ENCODE results near the gene CD81. TPM values are rescaled to one million over a fixed set of nuclear protein-coding genes. Genes with fewer than 3 reads are reported as not detected.

CD81 gene
- total and polyA plus RNA-seq, 2 donors = 59.8 to 179 TPM

- no peak overlapping the region for H3K27ac ChIP-seq (ENCODE audit: low read depth in 1 of 2, low read length in 1 of 2)
- H3K27me3 ChIP-seq (ENCODE audit: control insufficient read depth in 2 of 2, insufficient read depth in 1 of 2, low read length in 1 of 2) = no peaks in the 10 kb centered on the region
- no peak overlapping the region for H3K4me3 ChIP-seq (ENCODE audit: low read length in 2 of 2)
- no peak for DNase-seq (ENCODE audit: low read depth in 6 of 9, low spot score in 9 of 9)
- H3K36me3 ChIP-seq (ENCODE audit: control insufficient read depth in 2 of 2, insufficient read depth in 2 of 2, low read length in 1 of 2) = no peaks in the 10 kb centered on the region
- peaks cover 0 to 4% of the 10 kb centered on the region in 2 donors for H3K9me3 ChIP-seq (ENCODE audit: control insufficient read depth in 2 of 2, insufficient read depth in 1 of 2, low read length in 1 of 2)
- no peaks in the 10 kb centered on the region for H3K4me1 ChIP-seq (ENCODE audit: control insufficient read depth in 2 of 2, insufficient read depth in 2 of 2, low read length in 2 of 2)
- WGBS = 91% methylated on average over 15 of the region's 15 CpGs
These were observed 55.1 kb downstream of the CD81 start for GRCh38 chr11:2432171-2432621.

DNA sequence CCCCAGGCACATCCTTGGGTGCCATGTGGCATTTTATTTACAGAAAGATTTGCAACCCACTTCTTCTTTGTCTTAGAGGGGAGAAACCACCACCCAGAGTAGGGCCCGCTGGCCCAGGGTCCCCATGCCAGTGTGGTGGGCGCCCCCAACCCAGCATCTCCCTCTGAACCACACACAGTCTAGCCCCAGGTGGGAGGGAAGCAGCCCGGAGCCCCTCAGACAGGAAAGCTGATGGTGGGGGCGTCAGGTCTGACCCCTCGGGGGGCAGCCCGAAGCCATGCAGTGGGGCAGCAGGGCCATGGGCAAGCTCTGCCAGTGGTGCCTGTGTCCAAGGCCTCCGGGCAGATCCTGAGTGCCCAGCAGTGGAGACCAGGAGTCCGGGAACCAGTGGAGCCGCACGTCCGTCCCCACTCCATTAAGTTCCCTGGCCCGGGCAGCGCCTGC is 55.5 kb downstream of the CD81 start:
- Histone ChIP-seq H3K27ac (ENCODE audit: low read depth in 1 of 2, low read length in 1 of 2) (no peak overlapping the region), H3K27me3 (ENCODE audit: control insufficient read depth in 2 of 2, insufficient read depth in 1 of 2, low read length in 1 of 2) (no peaks in the 10 kb centered on the region), H3K4me1 (ENCODE audit: control insufficient read depth in 2 of 2, insufficient read depth in 2 of 2, low read length in 2 of 2) (no peaks in the 10 kb centered on the region), H3K4me3 (ENCODE audit: low read length in 2 of 2) (no peak overlapping the region), H3K9me3 (ENCODE audit: control insufficient read depth in 2 of 2, insufficient read depth in 1 of 2, low read length in 1 of 2) (peaks cover 0 to 4% of the 10 kb centered on the region in 2 donors), H3K36me3 (ENCODE audit: control insufficient read depth in 2 of 2, insufficient read depth in 2 of 2, low read length in 1 of 2) (no peaks in the 10 kb centered on the region)
- WGBS = 94% methylated on average over 13 of the region's 13 CpGs
- no peak for DNase-seq (ENCODE audit: low read depth in 6 of 9, low spot score in 9 of 9)

- DNase-seq (ENCODE audit: low read depth in 6 of 9, low spot score in 9 of 9) = no peak
- H3K9me3 ChIP-seq (ENCODE audit: control insufficient read depth in 2 of 2, insufficient read depth in 1 of 2, low read length in 1 of 2) = peaks cover 0 to 4% of the 10 kb centered on the region in 2 donors
- no peaks in the 10 kb centered on the region for H3K27me3 ChIP-seq (ENCODE audit: control insufficient read depth in 2 of 2, insufficient read depth in 1 of 2, low read length in 1 of 2)
- no peaks in the 10 kb centered on the region for H3K4me1 ChIP-seq (ENCODE audit: control insufficient read depth in 2 of 2, insufficient read depth in 2 of 2, low read length in 2 of 2)
- H3K4me3 ChIP-seq (ENCODE audit: low read length in 2 of 2) = no peak overlapping the region
- 97% methylated on average over 22 of the region's 22 CpGs for WGBS
- no peaks in the 10 kb centered on the region for H3K36me3 ChIP-seq (ENCODE audit: control insufficient read depth in 2 of 2, insufficient read depth in 2 of 2, low read length in 1 of 2)
- no peak overlapping the region for H3K27ac ChIP-seq (ENCODE audit: low read depth in 1 of 2, low read length in 1 of 2)
These were observed 56.2 kb downstream of the CD81 start for GRCh38 chr11:2433106-2433925.

GRCh38 chr11:2434008-2434407 is 56.9 kb downstream of the CD81 start:
- H3K27me3 ChIP-seq (ENCODE audit: control insufficient read depth in 2 of 2, insufficient read depth in 1 of 2, low read length in 1 of 2) = no peaks in the 10 kb centered on the region
- no peak overlapping the region for H3K4me3 ChIP-seq (ENCODE audit: low read length in 2 of 2)
- H3K36me3 ChIP-seq (ENCODE audit: control insufficient read depth in 2 of 2, insufficient read depth in 2 of 2, low read length in 1 of 2) = no peaks in the 10 kb centered on the region
- WGBS = 99% methylated on average over 8 of the region's 8 CpGs
- peaks cover 0 to 4% of the 10 kb centered on the region in 2 donors for H3K9me3 ChIP-seq (ENCODE audit: control insufficient read depth in 2 of 2, insufficient read depth in 1 of 2, low read length in 1 of 2)
- H3K4me1 ChIP-seq (ENCODE audit: control insufficient read depth in 2 of 2, insufficient read depth in 2 of 2, low read length in 2 of 2) = no peaks in the 10 kb centered on the region
- DNase-seq (ENCODE audit: low read depth in 6 of 9, low spot score in 9 of 9) = no peak
- H3K27ac ChIP-seq (ENCODE audit: low read depth in 1 of 2, low read length in 1 of 2) = no peak overlapping the region

DNA sequence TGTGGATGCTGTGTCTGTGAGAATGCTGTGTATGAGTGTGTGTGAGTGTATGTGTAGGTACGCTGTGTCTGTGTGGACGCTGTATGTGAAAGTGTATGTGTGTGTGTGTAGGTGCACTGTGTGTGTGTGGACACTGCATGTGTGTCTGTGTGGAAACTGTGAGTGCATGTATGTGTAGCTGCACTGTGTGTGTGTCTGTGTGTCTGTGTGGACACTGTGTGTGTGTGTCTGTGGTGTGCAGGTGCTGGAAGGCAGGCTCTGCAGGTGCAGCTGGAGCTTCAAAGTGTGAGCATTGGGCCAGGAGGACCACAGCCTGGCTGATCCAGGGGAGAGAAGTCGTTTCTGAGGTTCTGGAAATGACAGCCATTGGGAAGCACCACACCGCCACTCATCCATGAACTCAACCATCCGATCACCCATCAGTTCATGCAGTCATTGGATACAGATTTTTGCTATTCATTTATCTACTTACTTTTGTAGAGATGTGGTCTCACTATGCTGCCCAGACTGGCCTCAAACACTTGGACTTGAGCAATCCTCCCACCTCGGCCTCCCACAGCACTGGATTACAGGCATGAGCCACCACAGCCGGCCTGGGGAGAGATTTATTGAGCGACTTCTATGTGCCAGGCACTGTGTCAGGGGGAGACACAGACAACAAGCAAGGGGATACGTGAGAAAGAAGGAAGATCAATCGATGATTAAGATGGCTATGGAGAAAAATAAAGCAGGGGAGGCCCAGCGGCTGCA is 57.6 kb downstream of the CD81 start:
- H3K4me1 ChIP-seq (ENCODE audit: control insufficient read depth in 2 of 2, insufficient read depth in 2 of 2, low read length in 2 of 2) = no peaks in the 10 kb centered on the region
- H3K9me3 ChIP-seq (ENCODE audit: control insufficient read depth in 2 of 2, insufficient read depth in 1 of 2, low read length in 1 of 2) = peaks cover 0 to 4% of the 10 kb centered on the region in 2 donors
- H3K27me3 ChIP-seq (ENCODE audit: control insufficient read depth in 2 of 2, insufficient read depth in 1 of 2, low read length in 1 of 2) = no peaks in the 10 kb centered on the region
- H3K27ac ChIP-seq (ENCODE audit: low read depth in 1 of 2, low read length in 1 of 2) = no peak overlapping the region
- no peak overlapping the region for H3K4me3 ChIP-seq (ENCODE audit: low read length in 2 of 2)
- DNase-seq (ENCODE audit: low read depth in 6 of 9, low spot score in 9 of 9) = no peak
- no peaks in the 10 kb centered on the region for H3K36me3 ChIP-seq (ENCODE audit: control insufficient read depth in 2 of 2, insufficient read depth in 2 of 2, low read length in 1 of 2)
- WGBS = 91% methylated on average over 11 of the region's 11 CpGs

DNA sequence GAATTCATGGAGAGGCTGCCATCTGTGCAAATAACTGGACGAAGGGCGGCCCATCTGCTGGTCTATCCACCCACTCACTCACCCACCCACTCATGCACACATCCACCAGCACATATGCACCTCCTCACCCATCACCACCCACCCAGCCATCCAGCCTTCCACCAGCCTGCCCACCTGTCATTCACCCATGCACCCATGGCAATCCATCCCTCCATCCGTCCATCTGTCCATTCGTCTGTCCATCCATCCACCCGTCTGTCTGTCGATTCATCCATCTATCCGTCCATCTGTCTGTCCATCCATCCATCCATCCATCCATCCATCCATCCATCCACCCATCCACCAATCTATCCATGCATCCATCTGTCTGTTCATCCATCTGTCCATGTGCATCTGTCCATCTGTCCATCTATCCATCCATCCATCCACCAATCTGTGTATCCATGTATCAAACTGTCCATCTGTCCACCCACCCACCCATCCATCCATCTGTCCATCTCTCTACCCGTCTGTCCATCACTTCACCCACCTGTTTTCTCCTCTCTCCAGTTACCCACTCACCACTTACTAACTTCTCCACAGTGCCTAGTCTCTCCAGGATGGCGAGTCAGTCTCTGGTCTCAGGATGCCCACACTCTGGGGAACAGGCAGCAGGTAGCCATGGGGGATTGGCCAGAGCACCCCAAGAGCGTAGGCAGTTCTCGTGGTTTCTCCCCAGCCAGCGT is 58.3 kb downstream of the CD81 start:
- Histone ChIP-seq H3K27me3 (ENCODE audit: control insufficient read depth in 2 of 2, insufficient read depth in 1 of 2, low read length in 1 of 2) (peaks cover 0 to 2% of the 10 kb centered on the region in 2 donors), H3K9me3 (ENCODE audit: control insufficient read depth in 2 of 2, insufficient read depth in 1 of 2, low read length in 1 of 2) (peaks cover 0 to 4% of the 10 kb centered on the region in 2 donors), H3K4me1 (ENCODE audit: control insufficient read depth in 2 of 2, insufficient read depth in 2 of 2, low read length in 2 of 2) (no peaks in the 10 kb centered on the region), H3K36me3 (ENCODE audit: control insufficient read depth in 2 of 2, insufficient read depth in 2 of 2, low read length in 1 of 2) (no peaks in the 10 kb centered on the region), H3K4me3 (ENCODE audit: low read length in 2 of 2) (no peak overlapping the region), H3K27ac (ENCODE audit: low read depth in 1 of 2, low read length in 1 of 2) (no peak overlapping the region)
- DNase-seq (ENCODE audit: low read depth in 6 of 9, low spot score in 9 of 9) = no peak
- WGBS = 97% methylated on average over 12 of the region's 12 CpGs

GRCh38 chr11:2436013-2436520 is 59.0 kb downstream of the CD81 start:
- Histone ChIP-seq H3K4me3 (ENCODE audit: low read length in 2 of 2) (no peak overlapping the region), H3K36me3 (ENCODE audit: control insufficient read depth in 2 of 2, insufficient read depth in 2 of 2, low read length in 1 of 2) (no peaks in the 10 kb centered on the region), H3K27ac (ENCODE audit: low read depth in 1 of 2, low read length in 1 of 2) (no peak overlapping the region), H3K9me3 (ENCODE audit: control insufficient read depth in 2 of 2, insufficient read depth in 1 of 2, low read length in 1 of 2) (no peaks in the 10 kb centered on the region), H3K27me3 (ENCODE audit: control insufficient read depth in 2 of 2, insufficient read depth in 1 of 2, low read length in 1 of 2) (peaks cover 0 to 9% of the 10 kb centered on the region in 2 donors), H3K4me1 (ENCODE audit: control insufficient read depth in 2 of 2, insufficient read depth in 2 of 2, low read length in 2 of 2) (no peaks in the 10 kb centered on the region)
- no peak for DNase-seq (ENCODE audit: low read depth in 6 of 9, low spot score in 9 of 9)
- WGBS = 96% methylated on average over 10 of the region's 10 CpGs

DNA sequence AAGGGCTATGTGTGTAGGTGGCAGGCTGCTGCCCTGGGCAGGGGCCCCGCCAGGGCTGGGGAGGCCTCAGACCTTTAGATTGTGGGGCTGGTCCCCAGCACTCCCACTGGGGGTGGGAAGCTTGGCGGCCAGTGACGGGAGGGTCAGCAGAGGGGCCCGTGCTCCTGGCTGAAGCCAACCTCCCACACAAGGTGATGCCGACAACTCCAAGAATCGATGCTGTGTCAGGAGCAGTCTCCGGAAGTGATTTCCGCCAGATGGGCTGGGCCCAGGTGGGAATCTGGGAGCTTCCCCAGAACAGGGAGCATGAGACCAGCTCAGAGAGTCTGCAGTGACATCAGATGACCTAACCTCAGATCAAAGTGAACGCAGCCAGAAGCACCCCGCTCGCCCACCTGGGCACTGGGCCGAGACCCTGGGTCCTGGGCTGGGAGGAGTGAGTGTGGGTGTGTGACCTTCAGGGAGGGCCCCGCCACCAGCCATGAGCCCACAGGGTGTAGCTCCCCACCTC is 59.5 kb downstream of the CD81 start:
- no peak for DNase-seq (ENCODE audit: low read depth in 6 of 9, low spot score in 9 of 9)
- peaks cover 0 to 13% of the 10 kb centered on the region in 2 donors for H3K27me3 ChIP-seq (ENCODE audit: control insufficient read depth in 2 of 2, insufficient read depth in 1 of 2, low read length in 1 of 2)
- no peaks in the 10 kb centered on the region for H3K9me3 ChIP-seq (ENCODE audit: control insufficient read depth in 2 of 2, insufficient read depth in 1 of 2, low read length in 1 of 2)
- no peaks in the 10 kb centered on the region for H3K4me1 ChIP-seq (ENCODE audit: control insufficient read depth in 2 of 2, insufficient read depth in 2 of 2, low read length in 2 of 2)
- WGBS = 93% methylated on average over 13 of the region's 13 CpGs
- H3K36me3 ChIP-seq (ENCODE audit: control insufficient read depth in 2 of 2, insufficient read depth in 2 of 2, low read length in 1 of 2) = no peaks in the 10 kb centered on the region
- no peak overlapping the region for H3K27ac ChIP-seq (ENCODE audit: low read depth in 1 of 2, low read length in 1 of 2)
- H3K4me3 ChIP-seq (ENCODE audit: low read length in 2 of 2) = no peak overlapping the region

All from thymus (tissue), 11 donors.